Upper lobe of right lung (tissue), 1 donor: ENCODE results near the gene CD300C. TPM values are rescaled to one million over a fixed set of nuclear protein-coding genes. Genes with fewer than 3 reads are reported as not detected.

Experiments
- ATAC-seq: fragments of 200-7000 bp; cut with Tn5 transposase; one replicate; pipeline ENCODE4 v1.9.1; 2020; ENCODE audit warnings: mild to moderate bottlenecking, moderate library complexity
- DNase-seq: peaks from one replicate; pipeline ENCODE4 v3.0.0-alpha.2; 2020
- H3K27ac ChIP-seq: fragments of 200-600 bp; one replicate; pipeline ENCODE4 v1.8.0; 2022
- H3K27me3 ChIP-seq: fragments of 200-600 bp; one replicate; pipeline ENCODE4 v1.8.0; 2022; ENCODE audit warnings: mild to moderate bottlenecking
- H3K36me3 ChIP-seq: fragments of 200-600 bp; one replicate; pipeline ENCODE4 v1.8.0; 2022
- H3K4me1 ChIP-seq: fragments of 200-600 bp; one replicate; pipeline ENCODE4 v1.8.0; 2022
- H3K4me3 ChIP-seq: fragments of 200-600 bp; one replicate; pipeline ENCODE4 v1.8.0; 2022; ENCODE audit warnings: mild to moderate bottlenecking
- H3K9me3 ChIP-seq: fragments of 200-600 bp; one replicate; pipeline ENCODE4 v1.8.0; 2022
- CTCF ChIP-seq: fragments of 200-600 bp; IDR thresholded peaks from one replicate; pipeline ENCODE4 v1.8.0; 2022; ENCODE audit warnings: antibody characterized with exemption
- intact Hi-C: fragments of 100-400 bp; cut with DNase I; formaldehyde crosslinking; loops from one replicate; pipeline ENCODE4 v1.11.0; 2022
- total RNA-seq: library from RNA; stranded (reverse); fragmentation: NEBNext Ultra II Directional; extraction: Animal tissue kit (Norgen Biotek cat#: 25700); gene quantifications from one replicate; pipeline ENCODE4 v1.2.1, GENCODE V29; 2021
- donor health status: DM: no; HTN: yes; CAD: no; lungs with severe emphysema.

CD300C gene
- total RNA-seq, 1 donor from 2014 or later = 8.2 TPM

- Histone ChIP-seq H3K4me3 (no peak overlapping the region), H3K9me3 (no peaks in the 10 kb centered on the region), H3K27ac (no peak overlapping the region), H3K36me3 (no peaks in the 10 kb centered on the region), H3K4me1 (no peaks in the 10 kb centered on the region), H3K27me3 (no peaks in the 10 kb centered on the region)
- intact Hi-C loops = no loop called here
- TF ChIP-seq CTCF = no peak
- ATAC-seq (no peak), DNase-seq (no peak)
Measured at GRCh38 chr17:74547264-74547663, 1.3 kb upstream of the CD300C start.

GRCh38 chr17:74546586-74546985 lies 671 bp upstream of the CD300C start:
- Histone ChIP-seq H3K36me3 (no peaks in the 10 kb centered on the region), H3K4me1 (no peaks in the 10 kb centered on the region), H3K27ac (no peak overlapping the region), H3K27me3 (no peaks in the 10 kb centered on the region), H3K9me3 (no peaks in the 10 kb centered on the region), H3K4me3 (no peak overlapping the region)
- intact Hi-C loops = no loop called here
- ATAC-seq (no peak), DNase-seq (peak; percentile 39)
- no peak for TF ChIP-seq CTCF

- Histone ChIP-seq H3K27ac (peak overlapping the region; percentile 71), H3K4me1 (no peaks in the 10 kb centered on the region), H3K27me3 (no peaks in the 10 kb centered on the region), H3K36me3 (no peaks in the 10 kb centered on the region), H3K9me3 (no peaks in the 10 kb centered on the region), H3K4me3 (peak overlapping the region; percentile 33)
- ATAC-seq (peak; percentile 46), DNase-seq (peak; percentile 66)
- intact Hi-C loops = no loop called here
- TF ChIP-seq CTCF = no peak
Measured at GRCh38 chr17:74544991-74545842, 698 bp downstream of the CD300C start.

- no peaks in the 10 kb centered on the region for H3K4me1 ChIP-seq
- H3K36me3 ChIP-seq = no peaks in the 10 kb centered on the region
- ATAC-seq (no peak), DNase-seq (peak; percentile 51)
- H3K27ac ChIP-seq = no peak overlapping the region
- no peaks in the 10 kb centered on the region for H3K9me3 ChIP-seq
- intact Hi-C loops = no loop called here
- H3K27me3 ChIP-seq = no peaks in the 10 kb centered on the region
- no peak overlapping the region for H3K4me3 ChIP-seq
- TF ChIP-seq CTCF = no peak
Measured at GRCh38 chr17:74543891-74544760, 1.8 kb downstream of the CD300C start.

GRCh38 chr17:74543406-74543805 lies 2.5 kb downstream of the CD300C start:
- intact Hi-C loops = no loop called here
- TF ChIP-seq CTCF = no peak
- no peaks in the 10 kb centered on the region for H3K9me3 ChIP-seq
- DNase-seq (no peak), ATAC-seq (no peak)
- H3K27ac ChIP-seq = no peak overlapping the region
- no peak overlapping the region for H3K4me3 ChIP-seq
- no peaks in the 10 kb centered on the region for H3K36me3 ChIP-seq
- no peaks in the 10 kb centered on the region for H3K4me1 ChIP-seq
- H3K27me3 ChIP-seq = no peaks in the 10 kb centered on the region
